Fibroblast of peridontal ligament (primary cell): ENCODE results near the gene UNC5C.

Source experiments
- DNase-seq: peaks from one replicate; pipeline ENCODE4 v3.0.0-alpha.2; 2010; ENCODE audit errors: extremely low read depth

UNC5C gene

GRCh38 chr4:95402299-95402698, 146.5 kb downstream of the UNC5C start:
- DNase-seq, result no peak

- DNase-seq, result no peak
Observed at GRCh38 chr4:95398217-95398616, 150.6 kb downstream of the UNC5C start.

GRCh38 chr4:95394752-95395306, 153.9 kb downstream of the UNC5C start:
- DNase-seq, result no peak

GRCh38 chr4:95393821-95394220, 155.0 kb downstream of the UNC5C start:
- DNase-seq, result no peak

GRCh38 chr4:95388911-95389310, 159.9 kb downstream of the UNC5C start:
- no peak for DNase-seq

GRCh38 chr4:95387719-95388118, 161.1 kb downstream of the UNC5C start:
- no peak for DNase-seq

- DNase-seq, result no peak
Observed at GRCh38 chr4:95386410-95386809, 162.4 kb downstream of the UNC5C start.

GRCh38 chr4:95381843-95382580, 166.8 kb downstream of the UNC5C start:
- DNase-seq, result no peak

- DNase-seq, result no peak
Observed at GRCh38 chr4:95379633-95380032, 169.1 kb downstream of the UNC5C start.

GRCh38 chr4:95377366-95377900, 171.3 kb downstream of the UNC5C start:
- DNase-seq, result no peak

- DNase-seq, result no peak
Observed at GRCh38 chr4:95371476-95372224, 177.1 kb downstream of the UNC5C start.

GRCh38 chr4:95367824-95368223, 180.9 kb downstream of the UNC5C start:
- DNase-seq, result no peak

- no peak for DNase-seq
Observed at GRCh38 chr4:95363966-95364365, 184.8 kb downstream of the UNC5C start.

GRCh38 chr4:95363559-95363925, 185.2 kb downstream of the UNC5C start:
- DNase-seq, result no peak

GRCh38 chr4:95362906-95363558, 185.7 kb downstream of the UNC5C start:
- DNase-seq, result peak; percentile 1

- DNase-seq, result no peak
Observed at GRCh38 chr4:95362066-95362465, 186.7 kb downstream of the UNC5C start.

GRCh38 chr4:95361696-95361965, 187.1 kb downstream of the UNC5C start:
- DNase-seq, result no peak

GRCh38 chr4:95360906-95361695, 187.7 kb downstream of the UNC5C start:
- no peak for DNase-seq

- no peak for DNase-seq
Observed at GRCh38 chr4:95360256-95360903, 188.4 kb downstream of the UNC5C start.

- DNase-seq, result no peak
Observed at GRCh38 chr4:95358421-95358820, 190.4 kb downstream of the UNC5C start.

GRCh38 chr4:95355021-95355420, 193.8 kb downstream of the UNC5C start:
- DNase-seq, result no peak
